IMR-90 (cell line): Measurements from ENCODE around the gene TPP2. TPM values are rescaled to one million over a fixed set of nuclear protein-coding genes. Genes with fewer than 3 reads are reported as not detected.

ENCODE experiments used
- ATAC-seq: fragments of 200-7000 bp; cut with Tn5 transposase; 2 replicates; pipeline ENCODE4 v1.9.1; 2020; ENCODE audit warnings: low read depth, mild to moderate bottlenecking, moderate library complexity
- BruUV-seq: library from RNA; stranded (reverse); fragments of 400-500 nt; replicated peaks from 2 replicates; lab custom pipeline; 2021; lab: Mats Ljungman, UMichigan
- CTCF ChIA-PET: fragments of 300-600 bp; formaldehyde crosslinking; extraction: SDS; loops from one replicate; lab custom pipeline; 2021; ENCODE audit warnings: antibody characterized with exemption; lab: Yijun Ruan, JAX
- POLR2A ChIA-PET: fragments of 300-600 bp; sonication (Branson Sonifier 250); formaldehyde crosslinking; loops from one replicate; lab custom pipeline; 2022; ENCODE audit warnings: antibody characterized with exemption; ENCODE audit not compliant: unreplicated experiment; lab: Charles Lee
- DNase-seq: peaks from one replicate; pipeline ENCODE4 v3.0.0; 2013
- H2AFZ ChIP-seq: replicated peaks from 2 replicates; pipeline ENCODE3; 2013; ENCODE audit warnings: low read length, mild to moderate bottlenecking; ENCODE audit not compliant: poor library complexity
- H2AK5ac ChIP-seq: 2 replicates; pipeline ENCODE4 v1.6.1; 2013; ENCODE audit warnings: low read depth, low read length, inconsistent platforms
- H2AK9ac ChIP-seq: replicated peaks from 2 replicates; pipeline ENCODE3; 2013; ENCODE audit warnings: mild to moderate bottlenecking, low read depth, low read length, moderate library complexity; ENCODE audit not compliant: poor library complexity
- H2BK120ac ChIP-seq: 2 replicates; pipeline ENCODE4 v1.6.1; 2013; ENCODE audit warnings: low read depth, low read length, inconsistent platforms
- H2BK15ac ChIP-seq: 3 replicates; pipeline ENCODE4 v1.6.1; 2013; ENCODE audit warnings: low read depth, low read length, inconsistent platforms
- H2BK20ac ChIP-seq: 2 replicates; pipeline ENCODE4 v1.6.1; 2013; ENCODE audit warnings: low read depth, mild to moderate bottlenecking, inconsistent platforms, low read length, moderate library complexity
- H2BK5ac ChIP-seq: 2 replicates; pipeline ENCODE4 v1.6.1; 2013; ENCODE audit warnings: mild to moderate bottlenecking, low read depth, low read length, inconsistent platforms; ENCODE audit not compliant: poor library complexity, severe bottlenecking
- H3K14ac ChIP-seq: replicated peaks from 2 replicates; pipeline ENCODE4 v1.6.1; 2013; ENCODE audit warnings: low read depth, low read length, inconsistent platforms
- H3K18ac ChIP-seq: 2 replicates; pipeline ENCODE4 v1.6.1; 2013; ENCODE audit warnings: low read depth, low read length, control low read depth
- H3K23ac ChIP-seq: 2 replicates; pipeline ENCODE4 v1.6.1; 2013; ENCODE audit warnings: low read depth, low read length, inconsistent platforms
- H3K27ac ChIP-seq: 2 replicates; pipeline ENCODE4 v1.5.1; 2013; ENCODE audit warnings: mild to moderate bottlenecking, control low read depth, low read length; ENCODE audit not compliant: insufficient read depth
- H3K27me3 ChIP-seq: 2 replicates; pipeline ENCODE4 v1.6.1; 2013; ENCODE audit warnings: low read length; ENCODE audit not compliant: control insufficient read depth, insufficient read depth
- H3K36me3 ChIP-seq: 2 replicates; pipeline ENCODE4 v1.6.1; 2013; ENCODE audit warnings: low read length, mixed read lengths; ENCODE audit not compliant: control insufficient read depth, insufficient read depth
- H3K4ac ChIP-seq: 2 replicates; pipeline ENCODE4 v1.6.1; 2013; ENCODE audit warnings: low read depth, low read length, inconsistent platforms
- H3K4me1 ChIP-seq: 2 replicates; pipeline ENCODE4 v1.6.1; 2013; ENCODE audit warnings: low read length, mixed read lengths; ENCODE audit not compliant: control insufficient read depth, insufficient read depth
- H3K4me2 ChIP-seq: 2 replicates; pipeline ENCODE4 v1.6.1; 2013; ENCODE audit warnings: low read depth, mild to moderate bottlenecking, control low read depth, low read length, moderate library complexity
- H3K4me3 ChIP-seq: 2 replicates; pipeline ENCODE4 v1.5.1; 2013; ENCODE audit warnings: low read depth, mild to moderate bottlenecking, control low read depth, low read length, moderate library complexity; ENCODE audit not compliant: insufficient read depth
- H3K56ac ChIP-seq: 2 replicates; pipeline ENCODE4 v1.6.1; 2013; ENCODE audit warnings: low read length, inconsistent platforms; ENCODE audit not compliant: insufficient read depth; ENCODE audit errors: extremely low read depth
- H3K79me1 ChIP-seq, 2 experiments: 2 replicates each; pipeline ENCODE4 v1.6.1; 2013; ENCODE audit warnings: low read length in 2 of 2, inconsistent platforms in 1 of 2, low read depth in 1 of 2
- H3K9ac ChIP-seq: 2 replicates; pipeline ENCODE4 v1.6.1; 2013; ENCODE audit warnings: low read depth, low read length, control low read depth
- H3K9me1 ChIP-seq: 2 replicates; pipeline ENCODE4 v1.6.1; 2013; ENCODE audit warnings: low read length, inconsistent platforms; ENCODE audit not compliant: insufficient read depth
- H3K9me3 ChIP-seq: 2 replicates; pipeline ENCODE4 v1.6.1; 2013; ENCODE audit warnings: low read length; ENCODE audit not compliant: control insufficient read depth, insufficient read depth
- H4K20me1 ChIP-seq: 2 replicates; pipeline ENCODE4 v1.6.1; 2013; ENCODE audit warnings: low read length, inconsistent platforms; ENCODE audit not compliant: insufficient read depth
- H4K5ac ChIP-seq: 2 replicates; pipeline ENCODE4 v1.6.1; 2013; ENCODE audit warnings: mild to moderate bottlenecking, low read depth, low read length, control low read depth
- H4K8ac ChIP-seq, 2 experiments: 2 replicates each; pipeline ENCODE4 v1.6.1; 2013; ENCODE audit warnings: low read depth in 2 of 2, low read length in 2 of 2, control low read depth in 1 of 2, inconsistent platforms in 1 of 2
- H4K91ac ChIP-seq: 2 replicates; pipeline ENCODE4 v1.6.1; 2013; ENCODE audit warnings: low read depth, low read length, inconsistent platforms; ENCODE audit not compliant: insufficient read depth
- BHLHE40 ChIP-seq: fragments of 150-350 bp; IDR thresholded peaks from 2 replicates; pipeline ENCODE4 v1.6.1; 2016; ENCODE audit warnings: mild to moderate bottlenecking, low read depth, low read length
- CEBPB ChIP-seq: IDR thresholded peaks from 2 replicates; pipeline ENCODE4 v1.6.1; 2012; ENCODE audit warnings: low read depth, low read length, improper control_type of control experiment
- CHD1 ChIP-seq: IDR thresholded peaks from 2 replicates; pipeline ENCODE4 v1.6.1; 2012; ENCODE audit warnings: low read depth, low read length, improper control_type of control experiment
- CTCF ChIP-seq: conservative IDR thresholded peaks from 2 replicates; pipeline ENCODE4 v1.5.1; 2012; ENCODE audit warnings: mild to moderate bottlenecking, low read depth, low read length, improper control_type of control experiment
- ELK1 ChIP-seq: fragments of 150-350 bp; IDR thresholded peaks from 2 replicates; pipeline ENCODE4 v1.6.1; 2016; ENCODE audit warnings: low read depth, mild to moderate bottlenecking, low read length, moderate library complexity, borderline replicate concordance
- FOS ChIP-seq: fragments of 150-350 bp; IDR thresholded peaks from 2 replicates; pipeline ENCODE4 v1.6.1; 2016; ENCODE audit warnings: low read depth, low read length
- MAFK ChIP-seq: IDR thresholded peaks from 2 replicates; pipeline ENCODE4 v1.6.1; 2012; ENCODE audit warnings: low read depth, low read length, improper control_type of control experiment
- MAZ ChIP-seq: IDR thresholded peaks from 2 replicates; pipeline ENCODE4 v1.6.1; 2012; ENCODE audit warnings: low read depth, mild to moderate bottlenecking, low read length, improper control_type of control experiment, moderate library complexity, borderline replicate concordance
- MXI1 ChIP-seq: IDR thresholded peaks from 2 replicates; pipeline ENCODE4 v1.6.1; 2012; ENCODE audit warnings: low read depth, mild to moderate bottlenecking, low read length, moderate library complexity, borderline replicate concordance
- NFE2L2 ChIP-seq: fragments of 150-350 bp; IDR thresholded peaks from 2 replicates; pipeline ENCODE4 v1.6.1; 2016; ENCODE audit warnings: low read depth, mild to moderate bottlenecking, low read length
- POLR2A ChIP-seq: IDR thresholded peaks from 2 replicates; pipeline ENCODE4 v1.6.1; 2012; ENCODE audit warnings: mild to moderate bottlenecking, low read depth, low read length
- RAD21 ChIP-seq: IDR thresholded peaks from 2 replicates; pipeline ENCODE4 v1.6.1; 2012; ENCODE audit warnings: low read length, improper control_type of control experiment
- RCOR1 ChIP-seq: IDR thresholded peaks from 2 replicates; pipeline ENCODE4 v1.6.1; 2012; ENCODE audit warnings: mild to moderate bottlenecking, low read length, improper control_type of control experiment; ENCODE audit not compliant: insufficient replicate concordance
- RFX5 ChIP-seq: IDR thresholded peaks from 2 replicates; pipeline ENCODE4 v1.8.0; 2012; ENCODE audit warnings: low read depth, mild to moderate bottlenecking, low read length, moderate library complexity
- SMC3 ChIP-seq: fragments of 150-350 bp; IDR thresholded peaks from 2 replicates; pipeline ENCODE4 v1.6.1; 2016; ENCODE audit warnings: low read depth, mild to moderate bottlenecking, antibody characterized with exemption, low read length, moderate library complexity
- USF2 ChIP-seq: fragments of 150-350 bp; IDR thresholded peaks from 2 replicates; pipeline ENCODE4 v1.6.1; 2017; ENCODE audit warnings: mild to moderate bottlenecking, antibody characterized with exemption, low read length, low read depth
- WGBS, 2 experiments: methylation state at CpG; one replicate each; pipeline versions ENCODE4 v1.1.5 to v1.1.7; 2013; ENCODE audit warnings: missing lambda C conversion rate in 2 of 2; ENCODE audit not compliant: insufficient read length in 1 of 2; ENCODE audit errors: extremely low coverage in 2 of 2; 5-methylcytosine and 5-hydroxymethylcytosine counted together
- dilution Hi-C: fragments of 300-500 bp; cut with HindIII; formaldehyde crosslinking; loops from one replicate; pipeline ENCODE4 v1.14.3; 2018; ENCODE audit warnings: low sequenced_read_pairs; ENCODE audit not compliant: unreplicated experiment
- in situ Hi-C: fragments of 300-500 bp; cut with MboI; formaldehyde crosslinking; loops from 3 replicates; pipeline ENCODE4 v1.14.3; 2019; ENCODE audit warnings: low sequenced_read_pairs, inconsistent platforms, mixed read lengths
- intact Hi-C: fragments of 100-400 bp; cut with micrococcal nuclease; formaldehyde crosslinking; loops from 2 replicates; pipeline ENCODE4 v1.10.0; 2022
- polyA plus RNA-seq, 3 experiments: library from polyadenylated mRNA; depleted of rRNA; stranded (reverse); fragments of >200 nt; gene quantifications; 2 replicates each; pipeline ENCODE4 v1.2.3, GENCODE V29; 2012; ENCODE audit warnings: low replicate concordance in 1 of 3
- total RNA-seq: library from RNA; depleted of rRNA; stranded (reverse); fragments of >200 nt; gene quantifications from 2 replicates; pipeline ENCODE4 v1.2.3, GENCODE V29; 2012

The TPP2 gene
- total and polyA plus RNA-seq, 2 of the 4 experiments (the other 2 are of a cell fraction), result 27.6 to 52.9 TPM

- intact Hi-C loops (no loop called here), in situ Hi-C loops (no loop called here), dilution Hi-C loops (no loop called here)
- Histone ChIP-seq H3K18ac (no peak overlapping the region), H3K27ac (no peak overlapping the region), H3K4me1 (no peaks in the 10 kb centered on the region), H4K5ac (no peak overlapping the region), H4K20me1 (no peaks in the 10 kb centered on the region), H2AK9ac (no peak overlapping the region), H3K79me1 (no peaks in the 10 kb centered on the region), H4K91ac (no peak overlapping the region), H4K8ac (no peak overlapping the region), H2AFZ (no peak overlapping the region), H3K9me3 (peaks cover 11% of the 10 kb centered on the region), H2BK20ac (no peak overlapping the region), H3K27me3 (peaks cover 33% of the 10 kb centered on the region), H2BK5ac (no peak overlapping the region), H3K23ac (no peak overlapping the region), H3K9me1 (no peaks in the 10 kb centered on the region), H3K4me2 (no peak overlapping the region), H2BK120ac (no peak overlapping the region), H2BK15ac (no peak overlapping the region), H2AK5ac (no peak overlapping the region), H3K14ac (no peak overlapping the region), H3K9ac (no peak overlapping the region), H3K56ac (no peak overlapping the region), H3K4me3 (no peak overlapping the region), H3K36me3 (no peaks in the 10 kb centered on the region), H3K4ac (no peak overlapping the region)
- ChIA-PET POLR2A (no interaction called here), CTCF (no interaction called here)
- ATAC-seq (no peak), DNase-seq (no peak)
- no CpG with 5 or more reads among the region's 6 CpGs for WGBS, 2 experiments
- no peak for TF ChIP-seq USF2
- TF ChIP-seq SMC3, result no peak
- TF ChIP-seq CTCF, result no peak
- TF ChIP-seq BHLHE40, result no peak
- no peak for TF ChIP-seq RAD21
- no peak for TF ChIP-seq FOS
- TF ChIP-seq RFX5, result no peak
- TF ChIP-seq MXI1, result no peak
- no peak for TF ChIP-seq ELK1
- TF ChIP-seq MAFK, result no peak
- TF ChIP-seq RCOR1, result no peak
- no peak for TF ChIP-seq MAZ
- TF ChIP-seq POLR2A, result no peak
- no peak for TF ChIP-seq NFE2L2
- no peak for TF ChIP-seq CEBPB
- TF ChIP-seq CHD1, result no peak
- BruUV-seq, result no TSS peak
Observed at GRCh38 chr13:102697264-102697663, 100.5 kb downstream of the TPP2 start.
